Measurements from ENCODE around the gene SRSF6.

- no peak for TF ChIP-seq POLR2A (IDR thresholded peaks at IDR 0.05; ENCODE audit: low read length)
- TF ChIP-seq GATA1 (IDR thresholded peaks at IDR 0.05; ENCODE audit: low read depth, low read length): no peak
Observed at GRCh38 chr20:43492101-43492500, 34.4 kb downstream of the SRSF6 start.

Measured in erythroblast (primary cell).